Transverse colon (tissue), 4 donors: ENCODE data around the gene CERS5. TPM values are rescaled to one million over a fixed set of nuclear protein-coding genes. Genes with fewer than 3 reads are reported as not detected.

Source experiments
- DNase-seq: peaks from one replicate; pipeline ENCODE4 v3.0.0-alpha.2; 2019
- H3K27ac ChIP-seq, 4 donors: fragments of 200-600 bp; sonication (generic); 2 replicates each; pipeline ENCODE4 v1.5.1; 2016 to 2018; ENCODE audit warnings: inconsistent platforms in 4 of 4
- H3K27me3 ChIP-seq: fragments of 200-600 bp; sonication (generic); 2 replicates; pipeline ENCODE4 v1.5.1; 2017; ENCODE audit warnings: inconsistent platforms
- H3K36me3 ChIP-seq, 4 donors: fragments of 200-600 bp; sonication (generic); 2 replicates each; pipeline ENCODE4 v1.5.1; 2017 to 2019; ENCODE audit warnings: inconsistent platforms in 4 of 4
- H3K4me1 ChIP-seq, 4 donors: fragments of 200-600 bp; sonication (generic); 2 replicates each; pipeline ENCODE4 v1.5.1; 2017 to 2020; ENCODE audit warnings: inconsistent platforms in 4 of 4
- H3K4me3 ChIP-seq, 4 donors: fragments of 200-600 bp; sonication (generic); 1 replicate in 1 of 4; 2 replicates in 3 of 4; pipeline versions ENCODE4 v1.5.1 to v1.6.1; 2017 to 2019; ENCODE audit warnings: inconsistent platforms in 4 of 4
- H3K9me3 ChIP-seq, 2 donors: fragments of 200-600 bp; sonication (generic); 2 replicates each; pipeline ENCODE4 v1.5.1; 2017 to 2019; ENCODE audit warnings: inconsistent platforms in 2 of 2
- CTCF ChIP-seq, 5 experiments: fragments of 200-600 bp in 3 of 5; fragments of 450-650 bp in 2 of 5; sonication (generic) in 3 of 5; IDR thresholded peaks; 1 replicate in 2 of 5; 2 replicates in 3 of 5; pipeline ENCODE4 v1.5.1; 2016 to 2017; ENCODE audit warnings: antibody characterized with exemption in 5 of 5, inconsistent platforms in 3 of 5, mild to moderate bottlenecking in 2 of 5, moderate library complexity in 1 of 5
- EP300 ChIP-seq: sonication (generic); formaldehyde crosslinking; IDR thresholded peaks from one replicate; pipeline ENCODE4 v1.6.1; 2017; ENCODE audit warnings: antibody characterized with exemption, low read depth
- POLR2A ChIP-seq: fragments of 450-650 bp; IDR thresholded peaks from one replicate; pipeline ENCODE4 v1.6.1; 2016; ENCODE audit warnings: antibody characterized with exemption, mild to moderate bottlenecking, moderate library complexity
- POLR2AphosphoS5 ChIP-seq, 3 donors: sonication (generic); formaldehyde crosslinking; IDR thresholded peaks; one replicate each; pipeline ENCODE4 v1.6.1; 2016; ENCODE audit warnings: antibody characterized with exemption in 3 of 3
- whole genome bisulfite sequencing, 2 donors: methylation state at CpG; one replicate each; pipeline ENCODE4 v1.1.5; 2018; ENCODE audit warnings: low coverage in 1 of 2; 5-methylcytosine and 5-hydroxymethylcytosine counted together
- in situ Hi-C, 4 donors: fragments of 200-750 bp; cut with MboI; loops; one replicate each; pipeline versions ENCODE4 v1.15.0 to v1.15.1; 2017; ENCODE audit warnings: low sequenced_read_pairs in 3 of 4, low pct_ligation_motif_present in 1 of 4, low pct_unique_long_range_greater_than_20kb in 1 of 4
- intact Hi-C: fragments of 100-400 bp; cut with DNase I; formaldehyde crosslinking; loops from one replicate; pipeline ENCODE4 v1.15.1; 2023; ENCODE audit warnings: low total_unique reads
- total RNA-seq, 4 donors: library from RNA; depleted of rRNA; stranded (reverse); fragments of >200 nt; gene quantifications; one replicate each; pipeline ENCODE4 v1.1.0, GENCODE V29; 2016

CERS5 gene
- total RNA-seq, 4 donors from 2014 or later = 17.5 to 32.5 (median 21.0) TPM

- H3K9me3 ChIP-seq = no peaks in the 10 kb centered on the region
- no peak for DNase-seq
- H3K27me3 ChIP-seq = no peaks in the 10 kb centered on the region
- in situ Hi-C loops = no loop called here
- intact Hi-C loops = loop anchor here (10.0 kb wide), 1 partner anchor 71 kb away; no protein-coding TSS in a partner anchor
- peak overlapping the region in 1 of 4 donors; percentile 38 for H3K27ac ChIP-seq
- peaks cover 15 to 20% (median 17%) of the 10 kb centered on the region in 4 donors for H3K4me1 ChIP-seq
- peaks cover 0 to 12% (median 4%) of the 10 kb centered on the region in 4 donors for H3K36me3 ChIP-seq
- TF ChIP-seq EP300 = no peak
- H3K4me3 ChIP-seq = no peak overlapping the region
- WGBS, 2 donors = 90 to 100% methylated on average over 1 to 2 of the region's 2 CpGs
Measured at GRCh38 chr12:50103351-50103750, 63.8 kb downstream of the CERS5 start.

GRCh38 chr12:50102646-50103309 is 64.4 kb downstream of the CERS5 start:
- H3K27me3 ChIP-seq = no peaks in the 10 kb centered on the region
- 79 to 83% methylated on average over 1 to 8 of the region's 8 CpGs for WGBS, 2 donors
- H3K4me1 ChIP-seq = peaks cover 15 to 20% (median 17%) of the 10 kb centered on the region in 4 donors
- H3K4me3 ChIP-seq = no peak overlapping the region
- intact Hi-C loops = loop anchor here (10.0 kb wide), 1 partner anchor 72 kb away; no protein-coding TSS in a partner anchor
- peaks cover 0 to 17% (median 7%) of the 10 kb centered on the region in 4 donors for H3K36me3 ChIP-seq
- TF ChIP-seq POLR2A (no peak), EP300 (no peak), POLR2AphosphoS5 (IDR thresholded peaks at IDR 0.05) (no peak), CTCF (IDR thresholded peaks at IDR 0.05) (no peak)
- in situ Hi-C loops = no loop called here
- DNase-seq = no peak
- no peak overlapping the region for H3K27ac ChIP-seq
- H3K9me3 ChIP-seq = no peaks in the 10 kb centered on the region

- in situ Hi-C loops (no loop called here), intact Hi-C loops (loop anchor here (10.0 kb wide), 1 partner anchor 73 kb away; no protein-coding TSS in a partner anchor)
- no peak overlapping the region for H3K27ac ChIP-seq
- H3K27me3 ChIP-seq = no peaks in the 10 kb centered on the region
- H3K9me3 ChIP-seq = no peaks in the 10 kb centered on the region
- no peak overlapping the region for H3K4me3 ChIP-seq
- TF ChIP-seq EP300 (no peak), POLR2A (no peak), POLR2AphosphoS5 (IDR thresholded peaks at IDR 0.05) (no peak), CTCF (IDR thresholded peaks at IDR 0.05) (no peak)
- DNase-seq = no peak
- 79 to 94% methylated on average over 2 of the region's 2 CpGs for WGBS, 2 donors
- peaks cover 15 to 20% (median 17%) of the 10 kb centered on the region in 4 donors for H3K4me1 ChIP-seq
- H3K36me3 ChIP-seq = peaks cover 0 to 19% (median 9%) of the 10 kb centered on the region in 4 donors
Measured at GRCh38 chr12:50102131-50102531, 65.0 kb downstream of the CERS5 start.

GRCh38 chr12:50101663-50102062 is 65.5 kb downstream of the CERS5 start:
- Histone ChIP-seq H3K27me3 (no peaks in the 10 kb centered on the region), H3K27ac (no peak overlapping the region), H3K36me3 (peaks cover 0 to 23% (median 11%) of the 10 kb centered on the region in 4 donors), H3K9me3 (no peaks in the 10 kb centered on the region), H3K4me3 (no peak overlapping the region), H3K4me1 (peaks cover 15 to 20% (median 17%) of the 10 kb centered on the region in 4 donors)
- in situ Hi-C loops = no loop called here
- WGBS, 2 donors = 81 to 90% methylated on average over 2 to 3 of the region's 3 CpGs
- TF ChIP-seq POLR2A = no peak
- peak; percentile 16 to 44 (median 36) for TF ChIP-seq CTCF (IDR thresholded peaks at IDR 0.05)
- intact Hi-C loops = loop anchor here (10.0 kb wide), 1 partner anchor 73 kb away; no protein-coding TSS in a partner anchor
- DNase-seq = no peak
